HG02759 (cell line): ENCODE results near the gene PTPRR.

Source experiments
- ATAC-seq: cut with Tn5 transposase; IDR thresholded peaks from one replicate; pipeline ENCODE4 v1.9.1; 2021; ENCODE audit warnings: mild to moderate bottlenecking, moderate library complexity; ENCODE audit not compliant: unreplicated experiment

The PTPRR gene

GRCh38 chr12:70919176-70919575, 1.4 kb downstream of the PTPRR start:
- no peak for ATAC-seq

- no peak for ATAC-seq
Measured at GRCh38 chr12:70918321-70918720, 2.2 kb downstream of the PTPRR start.

GRCh38 chr12:70910666-70911065, 9.9 kb downstream of the PTPRR start:
- ATAC-seq: no peak

GRCh38 chr12:70908978-70909377, 11.6 kb downstream of the PTPRR start:
- no peak for ATAC-seq

- no peak for ATAC-seq
Measured at GRCh38 chr12:70907412-70907811, 13.1 kb downstream of the PTPRR start.

GRCh38 chr12:70895956-70896355, 24.6 kb downstream of the PTPRR start:
- ATAC-seq: no peak

- no peak for ATAC-seq
Measured at GRCh38 chr12:70892593-70892992, 27.9 kb downstream of the PTPRR start.

- ATAC-seq: no peak
Measured at GRCh38 chr12:70890895-70891832, 29.4 kb downstream of the PTPRR start.

GRCh38 chr12:70885956-70886355, 34.6 kb downstream of the PTPRR start:
- ATAC-seq: no peak

GRCh38 chr12:70883855-70884254, 36.7 kb downstream of the PTPRR start:
- no peak for ATAC-seq

- no peak for ATAC-seq
Measured at GRCh38 chr12:70880744-70881143, 39.8 kb downstream of the PTPRR start.

- no peak for ATAC-seq
Measured at GRCh38 chr12:70876952-70877351, 43.6 kb downstream of the PTPRR start.

GRCh38 chr12:70875628-70876027, 44.9 kb downstream of the PTPRR start:
- ATAC-seq: no peak

GRCh38 chr12:70854881-70855568, 65.5 kb downstream of the PTPRR start:
- no peak for ATAC-seq

GRCh38 chr12:70854138-70854537, 66.4 kb downstream of the PTPRR start:
- ATAC-seq: no peak

GRCh38 chr12:70853326-70853725, 67.2 kb downstream of the PTPRR start:
- ATAC-seq: no peak

- ATAC-seq: no peak
Measured at GRCh38 chr12:70852416-70853150, 68.0 kb downstream of the PTPRR start.

- ATAC-seq: no peak
Measured at GRCh38 chr12:70849265-70849960, 71.1 kb downstream of the PTPRR start.

GRCh38 chr12:70847871-70848270, 72.7 kb downstream of the PTPRR start:
- ATAC-seq: no peak

- no peak for ATAC-seq
Measured at GRCh38 chr12:70845268-70845667, 75.3 kb downstream of the PTPRR start.

- ATAC-seq: no peak
Measured at GRCh38 chr12:70843363-70843762, 77.2 kb downstream of the PTPRR start.
